GM08714 (cell line): ENCODE results near the gene PRKRA.
A peak's percentile ranks its signal among the peaks of the same experiment; 100 is the strongest.
"Not testable (repeated sequence)": the region's sequence is repeated elsewhere in the genome, so short reads cannot be mapped to it uniquely, and the experiment has no call there.

ENCODE experiments used
- H3K4me3 ChIP-seq: fragments of 200-500 bp; sonication (Bioruptor generic); 2 replicates; pipeline ENCODE4 v1.5.1; 2014; ENCODE audit warnings: mild to moderate bottlenecking, low read length, inconsistent platforms
- ZNF274 ChIP-seq: IDR thresholded peaks from 2 replicates; pipeline ENCODE4 v1.6.1; 2012; ENCODE audit warnings: mild to moderate bottlenecking, low read depth, low read length

The PRKRA gene

GRCh38 chr2:178477443-178478129 lies 26.6 kb upstream of the PRKRA start:
- peak overlapping the region; percentile 98 for H3K4me3 ChIP-seq
- TF ChIP-seq ZNF274 = no peak

GRCh38 chr2:178476477-178476876 lies 25.5 kb upstream of the PRKRA start:
- no peak for TF ChIP-seq ZNF274

GRCh38 chr2:178474560-178474959 lies 23.6 kb upstream of the PRKRA start:
- no peak overlapping the region for H3K4me3 ChIP-seq
- TF ChIP-seq ZNF274 = no peak

More at GRCh38 chr2:178476477-178476876, 25.5 kb upstream of the PRKRA start:
- no peak overlapping the region for H3K4me3 ChIP-seq

- H3K4me3 ChIP-seq = no peak overlapping the region
- no peak for TF ChIP-seq ZNF274
Observed at GRCh38 chr2:178473931-178474330, 23.0 kb upstream of the PRKRA start.

- no peak for TF ChIP-seq ZNF274
- no peak overlapping the region for H3K4me3 ChIP-seq
Observed at GRCh38 chr2:178473373-178473772, 22.4 kb upstream of the PRKRA start.

- not testable (repeated sequence) for H3K4me3 ChIP-seq
Observed at GRCh38 chr2:178471313-178471712, 20.3 kb upstream of the PRKRA start.

GRCh38 chr2:178469219-178469849 lies 18.4 kb upstream of the PRKRA start:
- TF ChIP-seq ZNF274 = no peak
- H3K4me3 ChIP-seq = no peak overlapping the region

GRCh38 chr2:178457390-178457886 lies 6.5 kb upstream of the PRKRA start:
- H3K4me3 ChIP-seq = no peak overlapping the region
- TF ChIP-seq ZNF274 = no peak

GRCh38 chr2:178455947-178456346 lies 5.0 kb upstream of the PRKRA start:
- no peak overlapping the region for H3K4me3 ChIP-seq
- TF ChIP-seq ZNF274 = no peak

- no peak overlapping the region for H3K4me3 ChIP-seq
- no peak for TF ChIP-seq ZNF274
Observed at GRCh38 chr2:178452870-178453269, 1.9 kb upstream of the PRKRA start.

- no peak for TF ChIP-seq ZNF274
- no peak overlapping the region; the same call in 1 of the 2 replicates for H3K4me3 ChIP-seq
Observed at GRCh38 chr2:178452334-178452733, 1.4 kb upstream of the PRKRA start.

GRCh38 chr2:178450524-178450773 lies 526 bp downstream of the PRKRA start:
- peak overlapping the region; percentile 90 for H3K4me3 ChIP-seq

GRCh38 chr2:178449700-178450523 lies 1.1 kb downstream of the PRKRA start:
- no peak for TF ChIP-seq ZNF274
- peak overlapping the region; percentile 90 for H3K4me3 ChIP-seq

More at GRCh38 chr2:178450524-178450773, 526 bp downstream of the PRKRA start:
- TF ChIP-seq ZNF274 = no peak

GRCh38 chr2:178448968-178449661 lies 1.9 kb downstream of the PRKRA start:
- peak overlapping the region; percentile 90 for H3K4me3 ChIP-seq
- no peak for TF ChIP-seq ZNF274
